Measurements from ENCODE around the gene BUD23.
"Not testable (repeated sequence)": the region's sequence is repeated elsewhere in the genome, so short reads cannot be mapped to it uniquely, and the experiment has no call there.

The BUD23 gene

GRCh38 chr7:73683056-73683787 lies at the start of gene BUD23, which contains the start of gene DNAJC30:
Gene BUD23, plus strand, starts transcription at chr7:73683597. Its CDS starts 29 bp downstream, at chr7:73683626.
Gene DNAJC30, minus strand, starts transcription at chr7:73683453. Its CDS starts 30 bp downstream, at chr7:73683423.
- peak; percentile 94 for DNase-seq (ENCODE audit: low read depth, low spot score)

- DNase-seq (ENCODE audit: low read depth, low spot score) = no peak
Measured at GRCh38 chr7:73633844-73634243, 49.6 kb upstream of the BUD23 start.

GRCh38 chr7:73635428-73636200 lies 47.8 kb upstream of the BUD23 start:
- DNase-seq (ENCODE audit: low read depth, low spot score) = no peak

GRCh38 chr7:73638911-73639310 lies 44.5 kb upstream of the BUD23 start:
- DNase-seq (ENCODE audit: low read depth, low spot score) = no peak

GRCh38 chr7:73642834-73643233 lies 40.6 kb upstream of the BUD23 start:
- no peak for DNase-seq (ENCODE audit: low read depth, low spot score)

- DNase-seq (ENCODE audit: low read depth, low spot score) = no peak
Measured at GRCh38 chr7:73644688-73645286, 38.6 kb upstream of the BUD23 start.

- no peak for DNase-seq (ENCODE audit: low read depth, low spot score)
Measured at GRCh38 chr7:73645643-73646174, 37.7 kb upstream of the BUD23 start.

- no peak for DNase-seq (ENCODE audit: low read depth, low spot score)
Measured at GRCh38 chr7:73646785-73647724, 36.3 kb upstream of the BUD23 start.

GRCh38 chr7:73647725-73648592 lies 35.4 kb upstream of the BUD23 start:
- no peak for DNase-seq (ENCODE audit: low read depth, low spot score)

- no peak for DNase-seq (ENCODE audit: low read depth, low spot score)
Measured at GRCh38 chr7:73648593-73649332, 34.6 kb upstream of the BUD23 start.

- no peak for DNase-seq (ENCODE audit: low read depth, low spot score)
Measured at GRCh38 chr7:73649576-73649975, 33.8 kb upstream of the BUD23 start.

- no peak for DNase-seq (ENCODE audit: low read depth, low spot score)
Measured at GRCh38 chr7:73650524-73650923, 32.9 kb upstream of the BUD23 start.

- no peak for DNase-seq (ENCODE audit: low read depth, low spot score)
Measured at GRCh38 chr7:73652541-73652949, 30.9 kb upstream of the BUD23 start.

GRCh38 chr7:73655309-73655708 lies 28.1 kb upstream of the BUD23 start:
- DNase-seq (ENCODE audit: low read depth, low spot score) = not testable (repeated sequence)

GRCh38 chr7:73659983-73660382 lies 23.4 kb upstream of the BUD23 start:
- no peak for DNase-seq (ENCODE audit: low read depth, low spot score)

GRCh38 chr7:73660594-73660993 lies 22.8 kb upstream of the BUD23 start:
- DNase-seq (ENCODE audit: low read depth, low spot score) = not testable (repeated sequence)

- no peak for DNase-seq (ENCODE audit: low read depth, low spot score)
Measured at GRCh38 chr7:73663033-73663432, 20.4 kb upstream of the BUD23 start.

- DNase-seq (ENCODE audit: low read depth, low spot score) = peak; percentile 88
Measured at GRCh38 chr7:73667344-73668102, 15.9 kb upstream of the BUD23 start, which contains the start of gene VPS37D. Gene VPS37D, plus strand, starts transcription at chr7:73667831. Its CDS starts 128 bp downstream, at chr7:73667959.

All from activated CD4-positive, CD25-positive, alpha-beta regulatory T cell treated with anti-CD3 and anti-CD28 coated beads, Interleukin-2, amount 50 U/mL, for 16 hours (primary cell).